ENCODE measurements around the gene RCC1.

GRCh38 chr1:28509705-28510272 is 3.9 kb downstream of the RCC1 start:
- TF ChIP-seq, protein P1, sequence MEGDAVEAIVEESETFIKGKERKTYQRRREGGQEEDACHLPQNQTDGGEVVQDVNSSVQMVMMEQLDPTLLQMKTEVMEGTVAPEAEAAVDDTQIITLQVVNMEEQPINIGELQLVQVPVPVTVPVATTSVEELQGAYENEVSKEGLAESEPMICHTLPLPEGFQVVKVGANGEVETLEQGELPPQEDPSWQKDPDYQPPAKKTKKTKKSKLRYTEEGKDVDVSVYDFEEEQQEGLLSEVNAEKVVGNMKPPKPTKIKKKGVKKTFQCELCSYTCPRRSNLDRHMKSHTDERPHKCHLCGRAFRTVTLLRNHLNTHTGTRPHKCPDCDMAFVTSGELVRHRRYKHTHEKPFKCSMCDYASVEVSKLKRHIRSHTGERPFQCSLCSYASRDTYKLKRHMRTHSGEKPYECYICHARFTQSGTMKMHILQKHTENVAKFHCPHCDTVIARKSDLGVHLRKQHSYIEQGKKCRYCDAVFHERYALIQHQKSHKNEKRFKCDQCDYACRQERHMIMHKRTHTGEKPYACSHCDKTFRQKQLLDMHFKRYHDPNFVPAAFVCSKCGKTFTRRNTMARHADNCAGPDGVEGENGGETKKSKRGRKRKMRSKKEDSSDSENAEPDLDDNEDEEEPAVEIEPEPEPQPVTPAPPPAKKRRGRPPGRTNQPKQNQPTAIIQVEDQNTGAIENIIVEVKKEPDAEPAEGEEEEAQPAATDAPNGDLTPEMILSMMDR (IDR thresholded peaks at IDR 0.05), result no peak
- TF ChIP-seq POLR2A (IDR thresholded peaks at IDR 0.05), result no peak
